SK-N-SH (cell line): ENCODE data around the gene LARGE1. TPM values are rescaled to one million over a fixed set of nuclear protein-coding genes. Genes with fewer than 3 reads are reported as not detected.

ENCODE experiments used
- CTCF ChIA-PET: fragments of 300-600, 350-600 bp; formaldehyde crosslinking; extraction: SDS; loops from one replicate; lab custom pipeline; 2021; lab: Yijun Ruan, JAX
- POLR2A ChIA-PET: fragments of 350-600 bp; sonication (Branson Sonifier 250); formaldehyde crosslinking; extraction: SDS; loops from one replicate; lab custom pipeline; 2020; ENCODE audit warnings: antibody characterized with exemption, inconsistent platforms; lab: Yijun Ruan, JAX
- DNase-seq: peaks from one replicate; pipeline ENCODE4 v3.0.0; 2012
- H2AFZ ChIP-seq: fragments of 200-600 bp; sonication (generic); 2 replicates; pipeline ENCODE4 v1.8.1; 2016; ENCODE audit warnings: antibody characterized with exemption, mild to moderate bottlenecking, low read depth
- H3F3A ChIP-seq: fragments of 200-600 bp; sonication (generic); replicated peaks from 2 replicates; pipeline ENCODE3; 2016; ENCODE audit warnings: antibody characterized with exemption, mild to moderate bottlenecking; ENCODE audit not compliant: insufficient read depth
- H3K27ac ChIP-seq, 2 experiments: fragments of 200-500 bp in 1 of 2; fragments of 200-600 bp in 1 of 2; sonication (Bioruptor generic) in 1 of 2; sonication (generic), shearing (Covaris generic) in 1 of 2; 2 replicates each; pipeline versions ENCODE4 v1.5.1 to v1.6.1; 2014 to 2016; ENCODE audit warnings: low read depth in 2 of 2, inconsistent platforms in 1 of 2, low read length in 1 of 2, mild to moderate bottlenecking in 1 of 2, mixed read lengths in 1 of 2
- H3K27me3 ChIP-seq: fragments of 200-600 bp; sonication (generic), shearing (Covaris generic); 2 replicates; pipeline ENCODE4 v1.6.1; 2016; ENCODE audit warnings: mixed run types; ENCODE audit not compliant: insufficient read depth
- H3K36me3 ChIP-seq, 2 experiments: fragments of 200-500 bp in 1 of 2; fragments of 200-600 bp in 1 of 2; sonication (Bioruptor generic) in 1 of 2; sonication (generic) in 1 of 2; replicated peaks in 1 of 2; 2 replicates each; pipeline versions ENCODE3 to v1.5.1; 2014 to 2016; ENCODE audit warnings: low read length in 1 of 2, mild to moderate bottlenecking in 1 of 2; ENCODE audit not compliant: insufficient read depth in 2 of 2, control insufficient read depth in 1 of 2
- H3K4me1 ChIP-seq, 2 experiments: fragments of 200-500 bp in 1 of 2; fragments of 200-600 bp in 1 of 2; sonication (Bioruptor generic) in 1 of 2; sonication (generic), shearing (Covaris generic) in 1 of 2; 2 replicates each; pipeline versions ENCODE4 v1.5.1 to v1.6.1; 2014 to 2016; ENCODE audit warnings: low read depth in 1 of 2, low read length in 1 of 2, mixed run types in 1 of 2; ENCODE audit not compliant: insufficient read depth in 2 of 2, control insufficient read depth in 1 of 2
- H3K4me2 ChIP-seq: fragments of 200-600 bp; sonication (generic), shearing (Covaris generic); 2 replicates; pipeline ENCODE4 v1.6.1; 2017; ENCODE audit warnings: mixed run types
- H3K4me3 ChIP-seq, 2 experiments: fragments of 200-500 bp in 1 of 2; fragments of 200-600 bp in 1 of 2; sonication (Bioruptor generic) in 1 of 2; sonication (generic), shearing (Covaris generic) in 1 of 2; 2 replicates each; pipeline versions ENCODE4 v1.5.1 to v1.8.1; 2014 to 2016; ENCODE audit warnings: low read depth in 2 of 2, inconsistent platforms in 1 of 2, low read length in 1 of 2, mild to moderate bottlenecking in 1 of 2, mixed read lengths in 1 of 2, moderate library complexity in 1 of 2
- H3K79me2 ChIP-seq: fragments of 200-600 bp; sonication (generic); 2 replicates; pipeline ENCODE4 v1.8.1; 2017; ENCODE audit warnings: mild to moderate bottlenecking; ENCODE audit not compliant: insufficient read depth
- H3K9ac ChIP-seq: fragments of 200-600 bp; sonication (generic); 2 replicates; pipeline ENCODE4 v1.6.1; 2017; ENCODE audit warnings: mixed run types
- H3K9me2 ChIP-seq: fragments of 200-600 bp; sonication (generic); 2 replicates; pipeline ENCODE4 v1.6.1; 2017; ENCODE audit warnings: mixed run types
- H3K9me3 ChIP-seq: fragments of 200-600 bp; sonication (generic); 2 replicates; pipeline ENCODE4 v1.6.1; 2017; ENCODE audit warnings: mixed run types, mild to moderate bottlenecking, moderate library complexity
- H4K20me1 ChIP-seq: fragments of 200-600 bp; sonication (generic); 2 replicates; pipeline ENCODE4 v1.6.1; 2017; ENCODE audit warnings: mild to moderate bottlenecking, mixed run types; ENCODE audit not compliant: insufficient read depth
- CTCF ChIP-seq: fragments of 200-600 bp; sonication (generic); IDR thresholded peaks from 2 replicates; pipeline ENCODE4 v1.6.1; 2017; ENCODE audit warnings: antibody characterized with exemption, mild to moderate bottlenecking, moderate library complexity
- EZH2phosphoT487 ChIP-seq: fragments of 200-600 bp; sonication (generic); IDR thresholded peaks from 2 replicates; pipeline ENCODE4 v1.6.1; 2017; ENCODE audit warnings: low read depth, mixed run types, mild to moderate bottlenecking, antibody characterized with exemption, moderate library complexity, borderline replicate concordance
- FOSL2 ChIP-seq: IDR thresholded peaks from 2 replicates; pipeline ENCODE4 v1.4.0; 2012; ENCODE audit warnings: low read depth, mild to moderate bottlenecking, moderate library complexity, borderline replicate concordance
- FOXJ3 ChIP-seq: sonication (generic); formaldehyde crosslinking; IDR thresholded peaks from 2 replicates; pipeline ENCODE4 v1.5.1; 2020; ENCODE audit warnings: mild to moderate bottlenecking, missing genetic modification reagents
- FOXM1 ChIP-seq: IDR thresholded peaks from 2 replicates; pipeline ENCODE4 v1.4.0; 2012; ENCODE audit warnings: low read depth, mild to moderate bottlenecking
- GABPA ChIP-seq: IDR thresholded peaks from 2 replicates; pipeline ENCODE4 v1.4.0; 2012; ENCODE audit warnings: low read depth, mild to moderate bottlenecking
- GATA2 ChIP-seq: sonication (generic); formaldehyde crosslinking; IDR thresholded peaks from 2 replicates; pipeline ENCODE4 v1.5.0; 2020; ENCODE audit warnings: mild to moderate bottlenecking, missing genetic modification reagents
- JUND ChIP-seq: IDR thresholded peaks from 2 replicates; pipeline ENCODE4 v1.4.0; 2012
- MAX ChIP-seq: IDR thresholded peaks from 2 replicates; pipeline ENCODE4 v1.4.0; 2012; ENCODE audit warnings: low read depth
- MXI1 ChIP-seq: IDR thresholded peaks from 2 replicates; pipeline ENCODE4 v1.6.1; 2012; ENCODE audit warnings: mild to moderate bottlenecking, low read depth, low read length, improper control_type of control experiment
- POLR2AphosphoS5 ChIP-seq: IDR thresholded peaks from 2 replicates; pipeline ENCODE4 v1.6.1; 2012; ENCODE audit warnings: low read depth, low read length
- RCOR1 ChIP-seq: fragments of 150-350 bp; IDR thresholded peaks from 2 replicates; pipeline ENCODE4 v1.6.1; 2017; ENCODE audit warnings: antibody characterized with exemption, low read length
- REST ChIP-seq: IDR thresholded peaks from 2 replicates; pipeline ENCODE4 v1.6.1; 2012; ENCODE audit warnings: mild to moderate bottlenecking, low read depth, low read length, moderate library complexity
- RFX5 ChIP-seq: IDR thresholded peaks from 2 replicates; pipeline ENCODE4 v1.6.1; 2012; ENCODE audit warnings: mild to moderate bottlenecking, improper control_type of control experiment, low read length
- SIN3A ChIP-seq: IDR thresholded peaks from 2 replicates; pipeline ENCODE4 v1.6.1; 2012; ENCODE audit warnings: low read depth, mild to moderate bottlenecking, low read length, moderate library complexity, borderline replicate concordance
- SMC3 ChIP-seq: IDR thresholded peaks from 2 replicates; pipeline ENCODE4 v1.6.1; 2012; ENCODE audit warnings: low read depth, low read length, improper control_type of control experiment
- USF1 ChIP-seq: IDR thresholded peaks from 2 replicates; pipeline ENCODE4 v1.4.0; 2012; ENCODE audit warnings: low read depth, borderline replicate concordance
- ZBTB33 ChIP-seq: IDR thresholded peaks from 2 replicates; pipeline ENCODE4 v1.4.0; 2012; ENCODE audit warnings: low read depth, borderline replicate concordance
- WGBS: methylation state at CpG from one replicate; pipeline ENCODE4 v1.1.6; 2017; ENCODE audit warnings: low lambda C conversion rate; 5-methylcytosine and 5-hydroxymethylcytosine counted together
- polyA plus RNA-seq, 3 experiments: library from polyadenylated mRNA; depleted of rRNA; stranded (reverse); fragments of >200 nt; gene quantifications; 2 replicates each; pipeline ENCODE4 v1.2.3, GENCODE V29; 2012

LARGE1 gene
- polyA plus RNA-seq, 1 of the 3 experiments (the other 2 are of a cell fraction), result 1.1 TPM

- Histone ChIP-seq H3K9me3 (no peaks in the 10 kb centered on the region), H3K4me3 (no peak overlapping the region), H3K9me2 (no peaks in the 10 kb centered on the region), H3K9ac (no peak overlapping the region), H3K27me3 (no peaks in the 10 kb centered on the region), H3K4me2 (no peak overlapping the region), H3K36me3 (no peaks in the 10 kb centered on the region), H3K4me1 (no peaks in the 10 kb centered on the region), H3K27ac (no peak overlapping the region), H3F3A (no peaks in the 10 kb centered on the region), H3K79me2 (no peaks in the 10 kb centered on the region), H2AFZ (no peak overlapping the region), H4K20me1 (no peaks in the 10 kb centered on the region)
- CTCF ChIA-PET, result no interaction called here
- 47% methylated on average over 11 of the region's 12 CpGs for WGBS
- no peak for DNase-seq
- POLR2A ChIA-PET, result no interaction called here
- TF ChIP-seq RCOR1 (no peak), RFX5 (no peak), FOXJ3 (CRISPR knock-in tag) (no peak), FOXM1 (no peak), EZH2phosphoT487 (no peak), SMC3 (no peak), SIN3A (no peak), MXI1 (no peak), FOSL2 (no peak), ZBTB33 (no peak), CTCF (no peak), GATA2 (no peak), MAX (no peak), USF1 (no peak), GABPA (no peak), POLR2AphosphoS5 (no peak), REST (no peak), JUND (no peak)
Measured at GRCh38 chr22:33654173-33654895, 265.9 kb downstream of the LARGE1 start.
